Mammary microvascular endothelial cell (primary cell): ENCODE measurements around the gene NAP1L3. TPM values are rescaled to one million over a fixed set of nuclear protein-coding genes. Genes with fewer than 3 reads are reported as not detected.

Experiments
- total RNA-seq: library from RNA; depleted of rRNA; stranded (reverse); fragments of >200 nt; gene quantifications from 2 replicates; pipeline ENCODE4 v1.2.3, GENCODE V29; 2015

NAP1L3 gene
- total RNA-seq = not detected in 2 replicates

GRCh38 chrX:93673056-93673868 is at the start of gene NAP1L3:
Gene NAP1L3 (minus strand): TSS chrX:93673578. CDS start chrX:93673304, 274 bp downstream.

GRCh38 chrX:93673869-93674271 is 492 bp upstream of the NAP1L3 start, which contains the start of gene FAM133A:
Gene FAM133A (plus strand): TSS chrX:93674206. CDS start chrX:93709420, 35,214 bp downstream.

Other genes with a start within 250 kb of the NAP1L3 start
- not detected in 2 replicates for gene FAM133A, start 628 bp upstream of the NAP1L3 start, total RNA-seq